Measurements from ENCODE around the gene RABGAP1L.

RABGAP1L gene

DNA sequence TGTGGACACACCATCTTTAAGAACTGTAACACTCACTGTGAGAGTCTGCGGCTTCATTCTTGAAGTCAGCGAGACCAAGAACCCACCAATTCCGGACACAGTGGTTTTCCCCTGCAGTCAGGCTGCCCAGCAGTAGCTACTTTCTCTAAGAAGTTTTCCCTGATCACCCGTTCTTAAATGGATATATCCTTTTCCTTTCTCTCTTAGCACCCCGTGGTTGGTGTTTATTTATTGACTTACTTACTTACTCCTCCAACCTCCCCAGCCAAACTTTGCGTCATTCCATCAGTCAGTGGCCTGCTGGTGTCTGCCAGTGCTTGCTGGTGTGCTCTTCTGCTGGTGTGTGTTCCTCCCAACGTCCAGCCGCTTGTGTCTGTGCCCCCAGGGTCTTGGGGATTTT lies 553.2 kb downstream of the RABGAP1L start:
- H3K4me1 ChIP-seq (ENCODE audit: low read length): no peaks in the 10 kb centered on the region
- no peaks in the 10 kb centered on the region for H4K20me1 ChIP-seq (ENCODE audit: insufficient read depth, low read length)
- H3K27me3 ChIP-seq (ENCODE audit: low read depth, low read length): no peaks in the 10 kb centered on the region
- TF ChIP-seq, protein P1, sequence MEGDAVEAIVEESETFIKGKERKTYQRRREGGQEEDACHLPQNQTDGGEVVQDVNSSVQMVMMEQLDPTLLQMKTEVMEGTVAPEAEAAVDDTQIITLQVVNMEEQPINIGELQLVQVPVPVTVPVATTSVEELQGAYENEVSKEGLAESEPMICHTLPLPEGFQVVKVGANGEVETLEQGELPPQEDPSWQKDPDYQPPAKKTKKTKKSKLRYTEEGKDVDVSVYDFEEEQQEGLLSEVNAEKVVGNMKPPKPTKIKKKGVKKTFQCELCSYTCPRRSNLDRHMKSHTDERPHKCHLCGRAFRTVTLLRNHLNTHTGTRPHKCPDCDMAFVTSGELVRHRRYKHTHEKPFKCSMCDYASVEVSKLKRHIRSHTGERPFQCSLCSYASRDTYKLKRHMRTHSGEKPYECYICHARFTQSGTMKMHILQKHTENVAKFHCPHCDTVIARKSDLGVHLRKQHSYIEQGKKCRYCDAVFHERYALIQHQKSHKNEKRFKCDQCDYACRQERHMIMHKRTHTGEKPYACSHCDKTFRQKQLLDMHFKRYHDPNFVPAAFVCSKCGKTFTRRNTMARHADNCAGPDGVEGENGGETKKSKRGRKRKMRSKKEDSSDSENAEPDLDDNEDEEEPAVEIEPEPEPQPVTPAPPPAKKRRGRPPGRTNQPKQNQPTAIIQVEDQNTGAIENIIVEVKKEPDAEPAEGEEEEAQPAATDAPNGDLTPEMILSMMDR (IDR thresholded peaks at IDR 0.05; ENCODE audit: low read depth, low read length): no peak
- TF ChIP-seq EZH2phosphoT487 (IDR thresholded peaks at IDR 0.05; ENCODE audit: low read depth): no peak
- H3K27ac ChIP-seq (ENCODE audit: low read length): no peak overlapping the region
- no peak overlapping the region for H3K4me3 ChIP-seq (ENCODE audit: low read length)
- no peak overlapping the region for H2AFZ ChIP-seq (ENCODE audit: low read depth, low read length)
- H3K4me2 ChIP-seq (ENCODE audit: low read length): no peak overlapping the region
- no peak overlapping the region for H3K9ac ChIP-seq (ENCODE audit: low read length)
- H3K36me3 ChIP-seq (replicated peaks; ENCODE audit: low read depth, low read length): no peaks in the 10 kb centered on the region
- H3K9me3 ChIP-seq (ENCODE audit: insufficient read depth, low read length): no peaks in the 10 kb centered on the region
- no peaks in the 10 kb centered on the region for H3K79me2 ChIP-seq (ENCODE audit: low read length)

DNA sequence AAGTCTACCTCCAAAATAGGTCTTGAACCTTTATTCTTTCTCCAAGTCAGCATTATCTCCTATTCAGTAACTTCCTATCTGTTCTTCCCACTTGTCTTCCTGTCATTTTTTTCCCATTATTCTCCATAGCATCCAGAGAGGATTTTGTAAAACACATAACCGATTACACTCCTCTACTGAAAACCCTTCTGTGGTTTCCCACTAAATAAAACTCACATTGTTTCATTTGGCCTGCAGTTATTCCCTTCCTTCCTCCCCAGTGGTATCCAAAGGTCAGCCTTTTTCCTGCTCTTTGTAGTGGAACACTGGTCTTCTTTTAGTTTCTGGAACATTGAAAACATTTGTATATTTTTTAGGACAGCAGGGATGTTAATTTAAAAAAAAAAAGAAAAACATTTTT lies 554.5 kb downstream of the RABGAP1L start:
- Histone ChIP-seq H3K36me3 (replicated peaks; ENCODE audit: low read depth, low read length) (no peaks in the 10 kb centered on the region), H3K9me3 (ENCODE audit: insufficient read depth, low read length) (no peaks in the 10 kb centered on the region), H3K4me3 (ENCODE audit: low read length) (no peak overlapping the region), H3K4me1 (ENCODE audit: low read length) (no peaks in the 10 kb centered on the region), H3K9ac (ENCODE audit: low read length) (no peak overlapping the region), H3K27ac (ENCODE audit: low read length) (no peak overlapping the region), H2AFZ (ENCODE audit: low read depth, low read length) (no peak overlapping the region), H3K4me2 (ENCODE audit: low read length) (no peak overlapping the region), H3K79me2 (ENCODE audit: low read length) (no peaks in the 10 kb centered on the region), H3K27me3 (ENCODE audit: low read depth, low read length) (no peaks in the 10 kb centered on the region), H4K20me1 (ENCODE audit: insufficient read depth, low read length) (no peaks in the 10 kb centered on the region)
- TF ChIP-seq, protein P1 (IDR thresholded peaks at IDR 0.05; ENCODE audit: low read depth, low read length): no peak
- no peak for TF ChIP-seq EZH2phosphoT487 (IDR thresholded peaks at IDR 0.05; ENCODE audit: low read depth)

DNA sequence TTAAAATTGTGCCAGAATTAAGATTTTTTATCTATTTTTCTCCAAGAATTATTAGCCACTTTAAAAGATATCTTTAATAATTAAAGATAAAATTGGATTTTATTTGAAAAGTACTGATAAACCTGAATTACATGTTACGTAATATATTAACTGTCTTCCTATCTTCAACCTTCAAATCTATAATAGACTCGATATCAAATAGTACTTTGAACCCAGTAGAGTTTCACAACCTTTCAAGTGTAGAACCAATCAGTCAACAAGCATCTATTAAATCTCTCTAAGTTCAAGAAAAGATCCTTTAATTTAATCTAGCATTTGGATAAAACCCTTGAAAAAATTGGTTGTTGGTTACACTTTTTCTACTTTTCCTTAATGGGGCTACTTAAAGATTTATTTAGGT lies 559.9 kb downstream of the RABGAP1L start:
- no peak overlapping the region for H3K27ac ChIP-seq (ENCODE audit: low read length)
- H3K4me2 ChIP-seq (ENCODE audit: low read length): no peak overlapping the region
- H3K9ac ChIP-seq (ENCODE audit: low read length): no peak overlapping the region
- H3K4me1 ChIP-seq (ENCODE audit: low read length): no peaks in the 10 kb centered on the region
- H2AFZ ChIP-seq (ENCODE audit: low read depth, low read length): no peak overlapping the region
- H4K20me1 ChIP-seq (ENCODE audit: insufficient read depth, low read length): no peaks in the 10 kb centered on the region
- H3K4me3 ChIP-seq (ENCODE audit: low read length): no peak overlapping the region
- H3K9me3 ChIP-seq (ENCODE audit: insufficient read depth, low read length): no peaks in the 10 kb centered on the region
- no peaks in the 10 kb centered on the region for H3K79me2 ChIP-seq (ENCODE audit: low read length)
- TF ChIP-seq, protein P1 (IDR thresholded peaks at IDR 0.05; ENCODE audit: low read depth, low read length): no peak
- TF ChIP-seq EZH2phosphoT487 (IDR thresholded peaks at IDR 0.05; ENCODE audit: low read depth): no peak
- no peaks in the 10 kb centered on the region for H3K36me3 ChIP-seq (replicated peaks; ENCODE audit: low read depth, low read length)
- no peaks in the 10 kb centered on the region for H3K27me3 ChIP-seq (ENCODE audit: low read depth, low read length)

DNA sequence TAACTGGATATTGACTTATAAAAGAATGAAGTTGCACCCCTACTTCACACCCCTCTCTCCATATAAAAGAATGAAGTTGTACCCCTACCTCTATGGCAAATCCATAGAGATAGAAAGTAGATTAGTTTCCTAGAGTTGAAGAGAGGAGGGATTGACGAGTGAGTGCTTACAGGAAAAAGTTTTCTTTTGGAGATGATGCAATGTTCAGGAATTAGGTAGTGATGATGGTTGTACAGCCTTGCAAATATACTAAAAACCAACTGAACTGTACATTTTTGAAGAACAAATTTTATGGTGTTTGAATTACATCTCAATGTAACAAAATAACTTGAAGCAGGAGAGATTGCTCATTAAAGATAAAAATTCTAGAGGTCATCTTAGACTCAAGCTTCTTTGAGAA lies 561.3 kb downstream of the RABGAP1L start:
- H3K4me1 ChIP-seq (ENCODE audit: low read length): no peaks in the 10 kb centered on the region
- H3K79me2 ChIP-seq (ENCODE audit: low read length): no peaks in the 10 kb centered on the region
- H3K27me3 ChIP-seq (ENCODE audit: low read depth, low read length): no peaks in the 10 kb centered on the region
- no peak overlapping the region for H2AFZ ChIP-seq (ENCODE audit: low read depth, low read length)
- H3K4me3 ChIP-seq (ENCODE audit: low read length): no peak overlapping the region
- H3K4me2 ChIP-seq (ENCODE audit: low read length): no peak overlapping the region
- no peak overlapping the region for H3K27ac ChIP-seq (ENCODE audit: low read length)
- no peaks in the 10 kb centered on the region for H4K20me1 ChIP-seq (ENCODE audit: insufficient read depth, low read length)
- no peaks in the 10 kb centered on the region for H3K36me3 ChIP-seq (replicated peaks; ENCODE audit: low read depth, low read length)
- H3K9me3 ChIP-seq (ENCODE audit: insufficient read depth, low read length): no peaks in the 10 kb centered on the region
- no peak overlapping the region for H3K9ac ChIP-seq (ENCODE audit: low read length)
- no peak for TF ChIP-seq EZH2phosphoT487 (IDR thresholded peaks at IDR 0.05; ENCODE audit: low read depth)
- TF ChIP-seq, protein P1 (IDR thresholded peaks at IDR 0.05; ENCODE audit: low read depth, low read length): no peak
